Superior temporal gyrus (tissue), 1 donor: Measurements from ENCODE around the gene ANKRD33B.

Source experiments
- DNase-seq: peaks from one replicate; pipeline ENCODE4 v3.0.0-alpha.2; 2016; ENCODE audit errors: extremely low spot score

ANKRD33B gene

DNA sequence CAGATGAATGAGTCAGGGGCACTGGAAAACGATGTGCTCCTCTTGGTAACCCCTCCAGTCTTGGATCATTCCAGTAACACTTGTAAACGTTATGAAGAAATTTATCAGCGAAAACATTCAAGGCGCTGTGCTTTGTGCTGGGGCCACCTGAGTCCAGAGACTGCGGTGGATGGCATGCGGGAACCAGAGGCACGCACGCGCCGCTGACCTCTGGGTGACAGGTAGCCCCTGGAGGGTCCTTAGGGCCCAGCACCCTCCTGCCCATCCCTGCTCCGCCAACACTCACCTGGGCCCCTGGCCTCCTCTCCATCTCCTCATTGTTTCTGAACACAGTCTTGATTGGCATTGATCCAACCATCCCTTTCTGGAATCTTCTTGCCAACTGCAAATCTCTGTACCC lies 110.2 kb downstream of the ANKRD33B start:
- no peak for DNase-seq

DNA sequence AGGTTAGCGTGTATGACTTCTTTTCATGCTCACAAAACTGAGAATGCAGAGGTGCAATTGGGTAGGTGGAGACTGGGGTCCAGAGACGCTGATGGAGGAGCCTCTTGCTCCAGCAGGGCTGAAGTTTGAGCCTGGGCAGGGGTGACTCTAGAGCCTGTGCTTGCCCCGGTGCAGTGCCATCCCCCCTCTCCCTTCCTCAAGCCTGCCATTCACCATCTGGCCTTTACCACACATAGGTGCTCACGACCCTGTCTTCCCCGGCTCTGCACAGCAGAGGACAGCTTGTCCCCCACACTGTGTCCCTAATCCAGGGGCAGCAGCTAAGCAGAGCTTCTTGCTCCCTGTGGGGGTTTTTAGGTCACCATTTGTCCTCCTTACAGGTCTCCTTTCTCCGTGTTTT lies 110.7 kb downstream of the ANKRD33B start:
- no peak for DNase-seq

DNA sequence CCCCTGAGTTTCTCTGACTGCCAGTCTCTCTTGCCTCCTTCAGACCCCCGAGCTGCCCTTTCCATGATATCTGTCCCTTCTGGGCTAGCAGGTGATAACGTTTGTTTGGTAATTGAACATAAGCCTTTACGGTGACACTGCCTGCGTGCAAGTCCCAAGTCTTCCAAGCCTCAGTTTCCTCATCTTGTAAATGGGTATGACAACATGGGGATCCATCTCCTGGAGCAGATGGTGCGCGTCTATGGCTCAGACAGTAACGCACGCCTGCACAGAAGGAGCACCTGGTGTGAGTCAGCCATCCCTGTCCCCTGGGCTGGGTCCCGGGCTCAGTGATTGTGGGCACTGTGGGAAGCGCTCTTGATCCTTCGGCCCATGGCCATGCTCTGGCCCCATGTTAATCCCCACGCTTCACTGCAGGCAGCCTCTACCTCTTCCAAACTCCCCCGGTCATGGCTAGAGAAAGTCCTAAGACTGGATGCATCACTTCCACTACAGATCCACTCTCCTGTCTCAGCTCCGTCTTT lies 111.4 kb downstream of the ANKRD33B start:
- DNase-seq: no peak

DNA sequence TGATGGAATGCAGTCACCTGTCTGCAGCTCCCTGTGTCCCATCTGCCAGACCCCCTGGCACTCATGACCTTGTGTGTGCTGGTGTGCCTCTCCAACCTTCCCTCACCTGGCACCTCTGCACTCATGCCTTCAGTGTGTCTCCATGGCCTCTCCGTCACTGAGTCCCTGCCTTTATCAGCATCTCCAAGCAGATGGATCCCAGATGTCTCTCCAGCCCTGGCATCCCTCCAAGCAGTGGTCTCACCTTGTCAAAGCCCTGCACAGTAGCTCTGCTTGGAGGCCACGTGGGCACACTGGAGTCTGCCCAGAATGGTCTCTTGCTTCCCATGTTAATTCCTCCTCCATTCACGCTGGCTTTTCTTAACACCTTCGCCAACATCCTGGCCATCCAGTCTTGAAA lies 112.4 kb downstream of the ANKRD33B start:
- DNase-seq: no peak

DNA sequence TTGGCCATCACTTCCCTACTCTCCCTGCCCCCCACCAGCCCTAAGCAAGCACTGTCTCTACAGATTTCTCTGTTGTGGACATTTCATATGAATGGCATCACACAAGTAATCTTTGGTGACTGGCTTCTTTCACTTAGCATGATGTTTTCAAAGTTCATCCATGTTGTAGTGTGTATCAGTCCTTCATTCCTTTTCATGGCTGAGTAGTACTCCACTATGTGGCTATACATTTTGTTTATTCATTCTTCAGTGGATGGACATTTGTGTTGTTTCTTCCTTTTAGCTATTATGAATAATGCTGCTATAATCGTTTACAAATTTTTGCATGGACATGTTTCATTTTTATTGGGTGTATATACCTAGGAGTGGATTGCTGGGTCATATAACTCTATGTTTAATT lies 113.1 kb downstream of the ANKRD33B start:
- no peak for DNase-seq

DNA sequence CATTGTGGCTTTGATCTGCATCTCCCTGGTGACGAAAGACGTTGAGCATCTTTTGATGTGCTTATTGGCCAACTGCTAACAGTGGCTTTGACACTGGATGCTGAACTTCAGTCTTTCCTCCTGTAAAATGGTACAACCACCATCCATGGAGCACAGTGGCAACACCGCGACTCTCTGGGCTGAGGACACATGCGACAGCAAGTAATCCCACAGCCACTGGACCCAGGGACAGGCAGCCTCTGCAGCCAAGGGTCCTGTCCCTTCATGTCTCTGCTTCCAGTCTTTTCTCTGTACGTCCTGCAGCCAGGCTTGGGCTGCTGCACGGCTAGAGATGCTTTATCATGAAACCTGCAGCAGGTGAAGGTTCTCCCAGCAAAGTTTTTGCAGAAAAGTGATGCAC lies 113.7 kb downstream of the ANKRD33B start:
- DNase-seq: no peak

DNA sequence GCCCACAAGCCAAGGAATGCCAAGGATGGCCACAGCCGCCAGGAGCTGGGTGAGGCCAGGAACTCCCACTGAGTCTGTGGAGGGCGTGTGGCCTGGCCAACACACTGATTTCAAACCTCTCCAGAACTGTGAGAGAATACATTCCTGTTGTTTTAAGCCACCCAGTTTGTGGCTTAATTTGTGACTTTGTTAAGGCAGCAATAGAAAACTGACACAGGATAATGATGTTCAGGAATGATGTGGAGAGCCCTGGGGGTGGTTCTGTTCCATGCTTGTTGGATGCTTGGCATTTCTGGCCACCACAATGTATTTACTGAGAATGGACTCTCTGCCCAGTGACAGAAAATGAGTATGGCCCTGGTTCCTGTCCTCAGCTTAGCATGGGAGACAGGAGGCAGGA lies 114.4 kb downstream of the ANKRD33B start:
- no peak for DNase-seq

DNA sequence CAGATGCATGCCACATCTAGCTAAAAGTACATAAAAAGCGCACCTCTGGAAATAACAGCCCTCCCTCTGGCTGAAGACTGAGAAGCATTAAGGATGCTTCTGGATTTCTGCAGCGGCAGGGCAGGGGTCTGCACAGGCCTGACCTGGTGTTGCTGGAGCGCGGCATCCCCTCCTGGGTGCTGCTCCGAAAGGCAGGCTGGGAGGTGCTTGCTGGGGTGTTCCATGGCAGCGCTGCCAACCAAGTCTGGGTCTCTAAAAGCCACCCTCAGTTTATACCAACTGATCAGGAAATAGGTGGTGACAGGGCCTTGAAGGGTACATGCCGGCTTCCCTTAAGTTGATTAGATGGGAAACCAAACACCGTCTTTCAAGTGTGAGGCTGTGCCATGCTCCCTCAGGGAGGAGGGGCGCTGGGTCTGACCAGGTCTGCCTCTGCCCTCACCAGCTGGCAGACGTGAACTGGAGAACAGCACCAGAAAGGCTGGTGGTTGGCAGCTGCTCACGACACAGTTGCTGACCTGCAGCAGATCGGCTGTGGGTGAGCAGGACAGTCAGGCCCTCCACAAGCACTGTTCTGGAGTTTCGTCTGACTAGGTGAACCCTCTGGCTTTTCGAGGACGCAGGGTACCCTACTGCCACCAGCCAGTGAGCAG lies 115.6 kb downstream of the ANKRD33B start:
- no peak for DNase-seq

DNA sequence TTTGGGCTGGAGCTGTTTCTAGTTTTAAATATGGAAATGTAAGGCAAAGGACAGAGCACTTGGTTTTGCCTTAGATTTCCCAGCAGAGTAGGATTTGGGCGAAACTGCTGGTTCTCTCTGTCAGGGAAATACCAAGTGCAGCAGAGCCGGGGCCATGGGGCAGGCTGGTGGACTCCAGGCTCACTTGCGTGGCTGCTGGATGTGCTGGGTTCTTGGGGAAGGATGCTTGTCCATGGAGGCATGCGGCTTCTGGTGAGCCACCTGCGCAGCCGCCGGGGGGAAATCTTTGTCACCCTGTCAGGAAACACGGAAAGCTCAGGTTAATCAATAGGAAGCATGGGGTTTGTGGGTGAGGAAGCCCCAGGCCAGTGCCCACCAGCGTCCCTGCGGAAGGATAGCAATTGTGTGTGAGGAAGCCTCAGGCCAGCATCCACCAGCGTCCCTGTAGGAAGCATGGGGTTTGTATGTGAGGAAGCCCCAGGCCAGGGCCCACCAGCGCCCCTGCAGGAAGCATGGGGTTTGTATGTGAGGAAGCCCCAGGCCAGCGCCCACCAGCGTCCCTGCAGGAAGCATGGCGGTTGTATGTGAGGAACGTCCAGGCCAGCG lies 117.1 kb downstream of the ANKRD33B start:
- DNase-seq: no peak

DNA sequence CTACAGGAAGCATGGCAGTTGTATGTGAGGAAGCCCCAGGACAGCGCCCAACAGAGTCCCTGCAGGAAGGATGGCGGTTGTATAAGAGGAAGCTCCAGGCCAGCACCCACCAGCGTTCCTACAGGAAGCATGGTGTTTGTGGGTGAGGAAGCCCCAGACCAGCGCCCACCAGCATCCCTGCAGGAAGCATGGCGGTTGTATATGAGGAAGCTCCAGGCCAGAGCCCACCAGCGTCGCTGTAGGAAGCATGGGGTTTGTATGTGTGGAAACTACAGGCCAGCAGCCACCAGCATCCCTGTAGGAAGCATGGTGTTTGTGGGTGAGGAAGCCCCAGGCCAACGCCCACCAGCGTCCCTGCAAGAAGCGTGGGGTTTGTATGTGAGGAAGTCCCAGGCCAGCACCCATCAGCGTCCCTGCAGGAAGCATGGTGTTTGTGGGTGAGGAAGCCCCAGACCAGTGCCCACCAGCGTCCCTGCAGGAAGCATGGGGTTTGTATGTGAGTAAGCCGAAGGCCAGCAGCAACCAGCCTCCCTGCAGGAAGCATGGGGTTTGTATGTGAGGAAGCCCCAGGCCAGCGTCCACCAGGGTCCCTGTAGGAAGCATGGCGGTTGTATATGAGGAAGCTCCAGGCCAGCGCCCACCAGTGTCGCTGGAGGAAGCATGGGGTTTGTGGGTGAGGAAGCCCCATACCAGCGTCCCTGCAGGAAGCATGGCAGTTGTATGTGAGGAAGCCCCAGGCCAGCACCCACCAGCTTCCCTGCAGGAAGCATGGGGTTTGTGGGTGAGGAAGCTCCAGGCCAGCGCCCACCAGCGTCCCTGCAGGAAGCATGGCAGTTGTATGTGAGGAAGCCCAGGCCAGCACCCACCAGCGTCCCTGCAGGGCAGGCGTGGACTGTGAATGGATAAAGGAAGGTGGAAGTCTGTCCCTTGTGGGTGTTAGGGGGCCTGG lies 118.1 kb downstream of the ANKRD33B start:
- DNase-seq: no peak

DNA sequence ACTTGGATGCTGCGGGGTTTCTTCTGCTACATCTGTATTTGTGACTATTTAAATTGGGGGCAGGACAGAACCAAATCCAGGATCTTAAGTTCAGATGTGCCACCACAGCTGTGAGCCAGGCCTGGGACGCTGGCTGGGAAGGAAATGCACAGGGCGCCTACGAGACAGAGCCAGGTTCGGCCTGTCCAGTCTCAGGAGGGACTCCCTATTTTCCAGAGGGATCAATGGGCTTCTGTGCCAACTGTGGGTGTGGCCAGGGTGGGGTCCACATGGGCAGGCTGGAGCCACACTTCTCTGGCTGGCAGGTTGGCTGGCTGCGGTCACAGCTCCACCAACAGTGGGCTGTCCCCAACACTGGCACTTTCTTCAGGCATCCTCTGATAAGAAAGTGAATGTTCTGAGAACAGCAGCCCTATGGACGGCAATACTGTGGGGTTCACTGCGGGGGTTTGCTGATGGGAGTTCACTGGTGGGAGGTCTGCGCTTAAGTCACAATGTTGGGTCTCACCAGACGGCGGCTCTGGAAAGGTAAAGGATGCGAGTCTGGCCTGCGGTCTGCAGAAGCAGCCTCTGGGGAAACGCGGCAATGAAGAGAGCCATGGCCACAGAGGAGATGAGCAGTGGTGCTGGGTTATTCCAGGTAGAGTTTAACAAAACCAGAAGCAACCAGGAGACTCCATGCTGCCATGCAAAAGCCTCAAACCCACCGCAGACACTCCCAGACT lies 119.1 kb downstream of the ANKRD33B start:
- DNase-seq: no peak

DNA sequence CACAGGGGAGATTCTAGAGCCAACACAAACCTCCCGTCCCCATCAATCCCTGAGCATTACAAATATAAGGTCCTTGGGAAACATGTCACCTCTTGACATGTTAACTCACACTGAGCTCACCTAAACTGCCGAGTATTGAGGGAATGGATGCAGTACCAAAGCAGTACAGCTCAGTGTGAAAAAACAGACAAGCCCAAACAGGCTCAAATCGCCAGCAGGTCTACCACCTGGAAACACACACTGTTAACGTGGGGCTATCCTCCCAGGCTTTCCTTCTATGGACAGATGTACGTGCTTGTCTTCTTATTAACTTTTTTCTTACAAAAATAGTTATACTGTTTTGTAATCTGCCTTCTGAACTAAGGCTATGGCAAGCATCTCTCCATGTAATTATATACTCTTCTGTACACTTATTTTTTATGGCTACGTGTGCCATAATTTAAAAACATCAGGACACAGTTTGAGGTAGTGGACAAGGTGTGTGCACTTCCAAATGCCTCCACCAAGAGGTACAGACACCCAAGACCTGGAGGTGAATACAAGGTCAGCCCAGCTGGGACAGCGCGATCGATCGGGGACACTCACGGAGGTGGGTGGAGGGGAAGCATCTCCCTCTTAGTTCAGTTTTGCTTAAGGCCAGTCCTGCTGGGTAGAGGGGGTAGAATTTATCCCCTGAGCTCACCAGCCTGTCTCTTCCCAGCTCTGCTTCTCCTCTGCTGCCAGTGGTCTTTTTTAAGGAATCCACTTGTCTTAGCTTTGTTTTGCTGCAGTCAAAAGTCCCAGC lies 120.6 kb downstream of the ANKRD33B start:
- DNase-seq: no peak

DNA sequence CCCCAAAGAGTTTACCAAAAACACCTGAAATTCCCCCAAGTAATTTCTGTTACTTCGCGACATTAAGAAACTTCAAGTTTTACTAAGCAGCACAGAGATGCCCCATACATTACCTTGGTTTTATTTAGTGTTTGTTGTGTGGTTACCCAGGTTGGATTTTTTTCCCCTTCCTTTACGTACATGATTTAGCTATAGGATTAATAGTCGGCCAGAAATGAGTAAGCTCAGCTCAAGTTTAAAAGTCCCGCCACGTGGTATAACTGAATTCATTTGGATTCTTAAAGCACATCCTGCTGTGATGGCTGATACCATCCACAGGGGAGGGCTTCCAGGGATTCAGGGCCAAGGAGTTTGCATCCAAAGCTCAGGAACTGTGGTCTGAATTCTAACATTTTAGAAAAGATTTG lies 121.2 kb downstream of the ANKRD33B start:
- no peak for DNase-seq

DNA sequence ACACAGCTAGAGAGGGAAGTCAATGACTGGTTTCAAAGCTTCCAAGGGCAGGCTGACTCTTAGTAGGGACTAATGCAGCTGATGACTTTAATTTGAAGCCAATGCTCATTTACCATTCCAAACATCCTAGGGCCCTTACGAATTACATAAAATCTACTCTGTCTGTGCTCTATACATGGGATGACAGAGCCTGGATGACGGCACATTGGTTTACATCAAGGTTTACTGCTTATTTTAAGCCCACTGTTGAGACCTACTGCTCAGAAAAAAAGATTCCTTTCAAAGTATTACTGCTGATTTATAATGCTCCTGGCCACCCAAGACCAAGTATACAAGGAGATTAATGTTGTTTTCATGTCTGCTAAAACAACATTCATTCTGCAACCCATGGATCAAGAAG lies 123.0 kb downstream of the ANKRD33B start:
- DNase-seq: no peak

DNA sequence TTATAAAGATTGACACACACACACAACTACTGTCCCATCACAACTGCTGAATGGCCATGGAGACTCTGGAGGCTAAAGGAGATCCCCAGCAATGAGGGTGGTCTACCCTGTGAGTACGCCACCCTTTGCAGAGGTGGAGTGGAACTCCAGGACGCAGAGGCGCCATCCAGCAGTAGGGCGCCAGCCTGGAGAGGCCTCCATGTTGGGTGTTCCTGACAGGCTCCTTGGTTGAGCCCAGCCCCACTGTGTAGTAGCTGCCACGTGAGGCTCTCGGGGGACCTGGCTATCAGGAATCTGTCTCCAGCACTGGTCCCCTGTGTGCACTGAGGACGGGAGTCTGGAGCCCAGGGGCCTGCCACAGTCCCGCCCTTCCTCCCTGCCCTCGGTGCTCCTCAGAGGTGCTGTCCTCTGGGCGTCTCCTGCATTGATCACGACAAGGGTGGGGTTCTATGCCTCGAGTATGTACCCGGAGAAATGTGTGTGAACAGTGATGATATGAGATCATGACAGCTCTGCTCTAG lies 124.8 kb downstream of the ANKRD33B start:
- DNase-seq: no peak

DNA sequence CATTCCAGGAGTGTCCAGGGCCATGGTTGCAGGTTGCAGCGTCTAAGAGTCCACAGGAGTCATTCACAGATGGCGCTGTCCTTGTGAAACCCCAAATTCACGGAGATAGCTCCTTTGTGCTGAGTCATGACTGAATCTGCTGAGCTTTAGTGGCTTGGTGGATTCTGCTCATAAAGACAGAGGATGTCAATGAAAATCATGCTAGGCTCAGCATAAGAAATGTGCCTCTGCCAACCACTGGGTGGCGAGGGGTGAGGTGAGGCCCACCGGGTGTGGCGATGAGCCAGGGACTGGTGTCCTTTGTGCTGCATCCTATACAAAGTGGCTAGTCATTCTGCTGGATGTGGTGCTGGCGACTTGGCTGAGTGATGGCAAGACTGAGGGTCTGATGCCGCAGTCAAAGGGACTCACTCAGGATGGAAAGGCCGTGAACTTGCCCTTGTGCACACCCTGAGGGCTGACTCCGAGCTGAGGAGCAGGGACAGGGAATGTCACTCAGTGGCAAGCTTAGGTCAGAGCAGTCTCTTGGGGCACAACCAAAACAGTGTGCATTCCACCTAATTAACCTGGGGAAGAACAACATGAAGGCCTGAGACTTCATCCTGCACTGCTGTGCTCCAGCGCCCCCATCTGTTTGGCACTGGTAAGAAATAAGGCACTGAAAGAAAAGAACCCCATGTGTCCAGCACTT lies 125.7 kb downstream of the ANKRD33B start:
- DNase-seq: no peak

DNA sequence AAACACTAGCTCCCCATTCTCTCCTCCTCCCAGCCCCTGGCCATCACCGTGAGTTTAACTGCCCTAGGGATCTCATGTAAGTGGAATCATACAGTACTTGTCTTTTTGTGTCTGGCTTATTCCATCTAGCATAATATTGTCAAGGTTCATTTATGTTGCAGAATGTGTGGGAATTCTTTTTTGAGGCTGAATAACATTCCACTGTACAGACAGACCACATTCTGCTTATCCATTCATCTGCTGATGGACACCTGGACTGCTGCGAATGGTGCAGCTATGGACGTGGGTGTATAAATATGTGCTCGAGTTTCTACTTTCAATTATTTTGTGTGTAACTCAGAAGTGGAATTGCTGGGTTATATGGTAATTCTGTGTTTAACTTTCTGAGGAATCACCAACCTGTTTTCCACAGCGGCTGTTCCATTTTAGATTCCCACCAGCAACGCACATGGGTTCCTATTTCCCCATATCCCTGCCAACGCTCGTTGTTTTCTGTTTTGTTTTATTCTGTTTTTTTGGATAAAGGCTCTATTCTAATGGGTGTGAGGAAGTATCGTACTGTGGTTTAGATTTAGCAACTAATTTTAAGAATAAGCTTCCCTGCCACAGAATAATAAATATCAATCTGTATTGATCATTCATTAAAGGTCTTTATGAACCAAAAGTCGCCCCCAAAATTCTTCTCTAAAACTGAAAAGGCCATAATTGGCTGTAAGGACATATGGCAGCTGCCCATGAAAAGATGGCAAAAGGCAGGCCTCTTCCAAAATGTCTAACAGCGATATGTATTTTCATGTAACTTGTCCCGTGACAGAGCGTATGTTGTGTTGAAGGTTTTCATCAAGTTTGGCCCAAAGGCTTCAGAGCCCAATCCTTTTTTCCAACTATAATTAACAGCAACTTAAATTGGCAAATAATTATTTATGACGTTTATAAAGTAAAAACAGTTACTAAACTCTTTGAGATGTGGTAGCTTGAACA lies 126.9 kb downstream of the ANKRD33B start:
- DNase-seq: no peak

DNA sequence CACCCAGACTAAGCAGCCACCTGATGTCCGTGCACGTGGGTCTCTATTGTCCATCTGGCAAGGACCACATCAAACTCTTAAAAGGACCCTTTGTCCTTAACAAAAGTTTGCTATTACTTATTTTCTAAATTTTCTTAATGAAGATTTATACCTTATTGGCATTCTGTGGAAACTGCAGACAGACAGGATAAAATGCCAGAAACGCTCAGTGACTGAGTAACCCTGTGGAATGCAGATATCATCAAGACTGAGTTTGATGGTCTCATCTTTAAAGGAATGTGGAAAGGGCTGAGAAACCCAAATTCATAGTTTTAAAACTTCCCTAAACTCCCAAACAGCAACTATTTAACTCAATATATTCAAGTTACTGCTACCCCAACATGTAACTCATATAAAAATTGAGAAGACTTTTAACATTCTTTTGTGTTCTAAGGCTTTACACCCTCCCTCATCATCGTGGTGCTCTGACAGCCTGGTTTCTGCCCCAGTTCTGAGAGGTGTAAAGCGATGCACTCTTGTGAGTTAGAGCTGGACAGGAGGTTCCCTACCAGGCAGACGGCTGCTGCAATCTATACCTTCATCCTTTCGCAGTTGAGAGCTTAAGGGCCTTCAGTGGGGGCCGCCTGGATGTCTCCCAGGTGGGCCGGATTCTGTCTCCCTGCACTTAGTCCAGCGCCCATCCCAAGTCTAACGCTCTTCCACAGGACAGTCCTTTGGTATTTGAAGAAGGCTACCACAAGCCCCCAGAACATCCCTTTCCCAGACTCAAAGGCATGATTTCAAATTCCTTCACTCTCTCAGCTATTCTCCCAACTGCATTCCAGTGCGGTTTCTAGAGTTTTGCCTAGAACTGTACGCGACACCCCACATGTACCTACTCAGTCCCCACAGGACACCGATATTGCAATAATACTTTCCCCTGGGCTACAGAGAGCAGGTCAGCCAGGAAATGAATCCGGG lies 128.2 kb downstream of the ANKRD33B start:
- no peak for DNase-seq
